ENCODE results near the gene SLCO4C1. TPM values are rescaled to one million over a fixed set of nuclear protein-coding genes. Genes with fewer than 3 reads are reported as not detected.

Gene SLCO4C1
- total and polyA plus RNA-seq, 2 of the 13 experiments (the other 11 are each of a cell fraction or from before 2014, with no cell fraction given) = 1.3 to 7.8 TPM

DNA sequence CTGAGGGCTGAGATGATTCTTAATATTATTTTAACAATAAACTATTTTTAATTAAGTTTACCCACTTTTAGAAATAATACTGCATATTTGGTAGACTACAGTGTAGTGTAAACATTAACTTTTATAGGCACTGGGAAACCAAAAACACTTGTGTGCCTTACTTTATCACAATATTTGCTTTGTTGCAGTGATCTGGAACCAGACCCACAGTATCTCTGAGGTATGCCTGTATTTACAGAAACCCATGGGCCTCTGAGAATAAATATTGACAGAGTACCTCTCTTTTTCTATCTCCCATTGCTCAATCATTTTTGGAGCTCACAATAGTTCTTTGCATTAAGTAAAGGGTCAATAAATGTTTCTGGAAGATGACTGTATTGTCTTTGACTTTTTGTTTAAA is 73.3 kb downstream of the SLCO4C1 start (continued):
- TF ChIP-seq ZNF674 (CRISPR knock-in tag; IDR thresholded peaks at IDR 0.05; ENCODE audit: low read depth) (no peak), ZNF580 (CRISPR knock-in tag; IDR thresholded peaks at IDR 0.05; ENCODE audit: borderline replicate concordance, low read depth) (0 out of 2 replicates have a peak, but pooled peaks have one; percentile 55), ZNF44 (CRISPR knock-in tag; IDR thresholded peaks at IDR 0.05) (no peak), SMAD1 (CRISPR knock-in tag; IDR thresholded peaks at IDR 0.05; ENCODE audit: borderline replicate concordance, low read depth) (no peak), CAMTA2 (CRISPR knock-in tag; IDR thresholded peaks at IDR 0.05; ENCODE audit: borderline replicate concordance) (no peak), BCL6 (CRISPR knock-in tag; IDR thresholded peaks at IDR 0.05) (peak; percentile 92), PPARG (CRISPR knock-in tag; conservative IDR thresholded peaks at IDR 0.05) (peak; percentile 85), REST (IDR thresholded peaks at IDR 0.05; ENCODE audit: borderline replicate concordance in 1 of 2, low read depth in 1 of 2, low read length in 2 of 2) (peak in 1 of 2 experiments; percentile 76; a peak in 2 of 4 replicates), ZKSCAN1 (IDR thresholded peaks at IDR 0.05; ENCODE audit: low read length) (peak; percentile 61; the same call in 1 of the 2 replicates), ZFY (CRISPR knock-in tag; IDR thresholded peaks at IDR 0.05) (no peak), BRD4 (CRISPR knock-in tag; IDR thresholded peaks at IDR 0.05) (no peak), RFX1 (IDR thresholded peaks at IDR 0.05) (no peak), SRSF9 (IDR thresholded peaks at IDR 0.05; ENCODE audit: borderline replicate concordance, insufficient read depth, low read depth, low read length, poor library complexity, severe bottlenecking) (no peak), ZNF768 (CRISPR knock-in tag; IDR thresholded peaks at IDR 0.05) (no peak), ZNF256 (CRISPR knock-in tag; conservative IDR thresholded peaks at IDR 0.05) (no peak), REXO4 (CRISPR knock-in tag; IDR thresholded peaks at IDR 0.05; ENCODE audit: borderline replicate concordance) (no peak), BRF2 (CRISPR knock-in tag; IDR thresholded peaks at IDR 0.05) (peak; percentile 90), PCBP2 (optimal IDR thresholded peaks at IDR 0.05; ENCODE audit: low read depth, low read length, poor library complexity, severe bottlenecking) (no peak), IRF2 (CRISPR knock-in tag; IDR thresholded peaks at IDR 0.05) (peak; percentile 87)
- TF ChIP-seq, protein P1, sequence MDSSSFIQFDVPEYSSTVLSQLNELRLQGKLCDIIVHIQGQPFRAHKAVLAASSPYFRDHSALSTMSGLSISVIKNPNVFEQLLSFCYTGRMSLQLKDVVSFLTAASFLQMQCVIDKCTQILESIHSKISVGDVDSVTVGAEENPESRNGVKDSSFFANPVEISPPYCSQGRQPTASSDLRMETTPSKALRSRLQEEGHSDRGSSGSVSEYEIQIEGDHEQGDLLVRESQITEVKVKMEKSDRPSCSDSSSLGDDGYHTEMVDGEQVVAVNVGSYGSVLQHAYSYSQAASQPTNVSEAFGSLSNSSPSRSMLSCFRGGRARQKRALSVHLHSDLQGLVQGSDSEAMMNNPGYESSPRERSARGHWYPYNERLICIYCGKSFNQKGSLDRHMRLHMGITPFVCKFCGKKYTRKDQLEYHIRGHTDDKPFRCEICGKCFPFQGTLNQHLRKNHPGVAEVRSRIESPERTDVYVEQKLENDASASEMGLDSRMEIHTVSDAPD (CRISPR knock-in tag; IDR thresholded peaks at IDR 0.05) = peak; percentile 79; the same call in 1 of the 2 replicates
- TF ChIP-seq, protein P2, sequence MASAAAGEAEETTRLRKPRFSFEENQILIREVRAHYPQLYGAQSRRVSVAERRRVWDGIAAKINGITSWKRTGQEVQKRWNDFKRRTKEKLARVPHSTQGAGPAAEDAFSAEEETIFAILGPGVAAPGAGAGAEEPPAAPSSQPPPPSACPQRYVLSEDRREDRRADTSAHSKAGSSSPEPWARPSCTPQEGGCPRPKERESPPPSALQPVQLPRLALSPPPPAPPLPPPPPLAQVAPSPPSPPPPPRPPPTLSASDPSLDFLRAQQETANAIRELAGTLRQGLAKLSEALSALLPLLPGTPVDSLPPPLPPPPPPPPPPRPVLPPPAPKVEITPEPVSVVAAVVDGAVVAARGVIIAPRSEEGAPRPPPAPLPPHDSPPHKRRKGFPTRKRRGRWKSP (CRISPR knock-in tag; IDR thresholded peaks at IDR 0.05) = peak; percentile 82; the same call in 1 of the 2 replicates
- TF ChIP-seq, protein P3, sequence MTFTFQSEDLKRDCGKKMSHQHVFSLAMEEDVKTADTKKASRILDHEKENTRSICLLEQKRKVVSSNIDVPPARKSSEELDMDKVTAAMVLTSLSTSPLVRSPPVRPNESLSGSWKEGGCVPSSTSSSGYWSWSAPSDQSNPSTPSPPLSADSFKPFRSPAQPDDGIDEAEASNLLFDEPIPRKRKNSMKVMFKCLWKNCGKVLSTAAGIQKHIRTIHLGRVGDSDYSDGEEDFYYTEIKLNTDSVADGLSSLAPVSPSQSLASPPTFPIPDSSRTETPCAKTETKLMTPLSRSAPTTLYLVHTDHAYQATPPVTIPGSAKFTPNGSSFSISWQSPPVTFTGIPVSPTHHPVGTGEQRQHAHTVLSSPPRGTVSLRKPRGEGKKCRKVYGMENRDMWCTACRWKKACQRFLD (CRISPR knock-in tag; IDR thresholded peaks at IDR 0.05; ENCODE audit: borderline replicate concordance) = no peak
